Uterus (tissue), 4 donors: Measurements from ENCODE around the gene WDR5. TPM values are rescaled to one million over a fixed set of nuclear protein-coding genes. Genes with fewer than 3 reads are reported as not detected.

Experiments used
- DNase-seq, 2 donors: peaks; one replicate each; pipeline ENCODE4 v3.0.0-alpha.2; 2019 to 2020
- H3K27ac ChIP-seq, 2 donors: fragments of 200-600 bp; sonication (generic); 1 replicate in 1 of 2; 2 replicates in 1 of 2; pipeline ENCODE4 v1.5.1; 2016 to 2018
- H3K27me3 ChIP-seq, 2 donors: fragments of 200-600 bp; sonication (generic); one replicate each; pipeline ENCODE4 v1.5.1; 2018 to 2019; ENCODE audit warnings: control low read depth in 1 of 2
- H3K36me3 ChIP-seq, 2 donors: fragments of 200-600 bp; sonication (generic); one replicate each; pipeline ENCODE4 v1.5.1; 2019; ENCODE audit warnings: control low read depth in 1 of 2
- H3K4me1 ChIP-seq, 2 donors: fragments of 200-600 bp; sonication (generic); one replicate each; pipeline ENCODE4 v1.5.1; 2018 to 2019; ENCODE audit warnings: control low read depth in 1 of 2
- H3K4me3 ChIP-seq, 2 donors: fragments of 200-600 bp; sonication (generic); 1 replicate in 1 of 2; 2 replicates in 1 of 2; pipeline ENCODE4 v1.5.1; 2018 to 2019; ENCODE audit warnings: mild to moderate bottlenecking in 1 of 2
- H3K9me3 ChIP-seq, 2 donors: fragments of 200-600 bp; sonication (generic); one replicate each; pipeline ENCODE4 v1.5.1; 2019; ENCODE audit warnings: control low read depth in 1 of 2
- POLR2A ChIP-seq, 2 donors: fragments of 450-650 bp; IDR thresholded peaks; one replicate each; pipeline ENCODE4 v1.6.1; 2016; ENCODE audit warnings: antibody characterized with exemption in 2 of 2, mild to moderate bottlenecking in 1 of 2, moderate library complexity in 1 of 2
- intact Hi-C: fragments of 100-400 bp; cut with DNase I; formaldehyde crosslinking; loops from one replicate; pipeline ENCODE4 v1.15.1; 2023; ENCODE audit warnings: low total_unique reads
- total RNA-seq, 4 donors: library from RNA; depleted of rRNA in 3 of 4; stranded (reverse); fragments of >200 nt in 3 of 4; gene quantifications; one replicate each; pipeline versions ENCODE4 v1.1.0 to v1.2.4, GENCODE V29; 2014 to 2023
- TF ChIP-seq, protein P1 (sequence below), 4 experiments: fragments of 200-600 bp in 2 of 4; fragments of 450-650 bp in 2 of 4; sonication (generic) in 2 of 4; IDR thresholded peaks; one replicate each; pipeline ENCODE4 v1.5.1; 2016 to 2019; ENCODE audit warnings: antibody characterized with exemption in 4 of 4, mild to moderate bottlenecking in 2 of 4, moderate library complexity in 1 of 4
- donor health status: DM: yes; HTN: yes; CAD: no.

WDR5 gene
- total RNA-seq, 4 donors from 2014 or later, result 2.9 to 30.5 (median 14.2) TPM

DNA sequence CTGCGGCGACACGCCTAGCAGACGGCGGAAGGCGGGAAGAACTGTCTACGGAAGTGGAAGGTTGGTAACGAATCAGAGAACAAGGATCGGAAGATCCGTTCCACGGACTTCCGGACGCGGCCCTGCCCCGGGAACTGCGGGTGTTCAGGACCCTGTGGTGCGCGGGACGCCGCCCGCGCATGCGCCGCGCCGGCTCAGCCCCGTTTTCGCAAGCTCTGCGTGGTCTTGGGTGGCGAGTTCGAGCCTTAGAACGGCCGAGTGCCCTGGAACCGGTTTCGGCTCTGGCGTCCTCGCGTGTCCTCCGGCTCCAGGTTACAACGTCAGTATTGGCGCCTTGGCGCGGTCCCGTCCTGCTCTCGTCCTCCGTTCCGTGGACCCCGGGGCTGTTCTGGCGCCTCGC lies 29.0 kb downstream of the WDR5 start:
- Histone ChIP-seq H3K36me3 (no peaks in the 10 kb centered on the region), H3K4me3 (no peak overlapping the region), H3K4me1 (no peaks in the 10 kb centered on the region), H3K27ac (no peak overlapping the region), H3K27me3 (no peaks in the 10 kb centered on the region), H3K9me3 (no peaks in the 10 kb centered on the region)
- intact Hi-C loops, result loop anchor here (5.0 kb wide), 1 partner anchor 167 kb away; no protein-coding TSS in a partner anchor
- DNase-seq, result no peak
- TF ChIP-seq, protein P1, sequence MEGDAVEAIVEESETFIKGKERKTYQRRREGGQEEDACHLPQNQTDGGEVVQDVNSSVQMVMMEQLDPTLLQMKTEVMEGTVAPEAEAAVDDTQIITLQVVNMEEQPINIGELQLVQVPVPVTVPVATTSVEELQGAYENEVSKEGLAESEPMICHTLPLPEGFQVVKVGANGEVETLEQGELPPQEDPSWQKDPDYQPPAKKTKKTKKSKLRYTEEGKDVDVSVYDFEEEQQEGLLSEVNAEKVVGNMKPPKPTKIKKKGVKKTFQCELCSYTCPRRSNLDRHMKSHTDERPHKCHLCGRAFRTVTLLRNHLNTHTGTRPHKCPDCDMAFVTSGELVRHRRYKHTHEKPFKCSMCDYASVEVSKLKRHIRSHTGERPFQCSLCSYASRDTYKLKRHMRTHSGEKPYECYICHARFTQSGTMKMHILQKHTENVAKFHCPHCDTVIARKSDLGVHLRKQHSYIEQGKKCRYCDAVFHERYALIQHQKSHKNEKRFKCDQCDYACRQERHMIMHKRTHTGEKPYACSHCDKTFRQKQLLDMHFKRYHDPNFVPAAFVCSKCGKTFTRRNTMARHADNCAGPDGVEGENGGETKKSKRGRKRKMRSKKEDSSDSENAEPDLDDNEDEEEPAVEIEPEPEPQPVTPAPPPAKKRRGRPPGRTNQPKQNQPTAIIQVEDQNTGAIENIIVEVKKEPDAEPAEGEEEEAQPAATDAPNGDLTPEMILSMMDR (IDR thresholded peaks at IDR 0.05), result no peak
- TF ChIP-seq POLR2A (IDR thresholded peaks at IDR 0.05), result no peak

DNA sequence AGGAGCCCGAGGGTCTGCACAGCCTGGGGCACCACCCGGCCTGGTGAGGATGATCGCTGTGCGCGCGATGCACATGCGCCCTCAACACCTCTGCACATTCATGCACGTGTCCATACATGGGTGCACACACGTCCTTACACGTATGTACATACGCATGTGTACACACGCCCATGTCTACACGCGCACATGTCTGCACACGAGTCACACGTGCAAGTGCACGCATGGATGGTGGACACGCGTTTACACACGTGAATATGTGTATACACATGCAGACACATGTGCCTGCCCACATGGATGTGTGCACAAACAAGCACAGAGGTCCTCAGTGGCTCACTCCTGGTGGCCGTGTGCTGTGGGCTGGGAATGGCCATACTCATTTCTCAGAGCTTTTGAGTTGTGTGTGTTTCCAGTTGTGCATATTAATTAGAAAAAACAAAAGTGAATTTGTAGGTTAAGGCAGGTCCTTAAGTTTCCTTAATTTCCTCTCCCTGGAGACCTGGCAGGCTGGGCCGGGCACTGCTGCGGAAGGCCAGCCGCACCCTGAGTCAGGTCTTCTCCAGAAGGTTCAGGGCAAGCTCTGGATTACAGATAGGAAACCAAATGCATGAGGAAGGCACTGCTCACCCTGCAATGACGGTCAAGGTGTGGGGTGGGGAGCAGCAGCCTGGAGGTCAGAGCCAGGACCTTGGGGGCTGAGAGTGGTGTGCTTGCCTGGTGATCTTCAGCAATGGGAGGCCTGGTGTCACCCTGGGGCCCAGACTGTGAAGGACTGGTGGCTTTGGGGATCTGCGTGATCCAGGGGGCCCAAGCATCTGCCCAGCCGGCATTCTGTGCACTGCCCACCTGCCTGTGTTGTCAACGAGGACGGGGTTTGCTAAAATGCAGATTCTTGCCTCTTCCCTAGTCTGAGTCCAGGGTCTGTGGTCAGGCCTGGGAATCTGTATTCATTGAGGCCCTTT lies 29.8 kb downstream of the WDR5 start:
- peak in 1 of 2 donors; percentile 46 for DNase-seq
- H3K4me3 ChIP-seq, result no peak overlapping the region
- intact Hi-C loops, result loop anchor here (5.0 kb wide), 1 partner anchor 167 kb away; no protein-coding TSS in a partner anchor
- H3K27me3 ChIP-seq, result no peaks in the 10 kb centered on the region
- TF ChIP-seq, protein P1 (IDR thresholded peaks at IDR 0.05), result no peak
- no peak for TF ChIP-seq POLR2A (IDR thresholded peaks at IDR 0.05)
- no peak overlapping the region for H3K27ac ChIP-seq
- no peaks in the 10 kb centered on the region for H3K9me3 ChIP-seq
- H3K4me1 ChIP-seq, result no peaks in the 10 kb centered on the region
- H3K36me3 ChIP-seq, result no peaks in the 10 kb centered on the region

DNA sequence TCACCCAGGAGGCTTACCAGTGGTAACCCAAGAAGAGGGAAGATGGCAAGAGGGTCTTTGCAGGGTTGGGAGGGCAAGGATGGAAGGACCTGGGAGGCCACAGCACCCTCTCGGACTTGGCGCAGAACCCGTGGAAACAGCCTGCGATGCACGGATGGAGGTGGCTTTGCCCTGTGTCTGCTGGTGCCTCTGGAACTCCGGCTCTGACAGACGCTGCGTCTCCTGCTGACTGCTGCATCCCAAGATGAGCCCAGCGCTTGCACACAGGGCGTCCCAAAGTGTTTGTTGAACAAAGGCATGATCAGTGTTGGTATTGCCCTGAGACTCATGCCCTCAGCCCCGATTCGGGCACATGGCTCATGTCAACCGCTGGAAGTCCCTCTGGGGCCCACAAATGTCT lies 30.5 kb downstream of the WDR5 start:
- no peak for DNase-seq
- Histone ChIP-seq H3K9me3 (no peaks in the 10 kb centered on the region), H3K4me3 (no peak overlapping the region), H3K36me3 (no peaks in the 10 kb centered on the region), H3K4me1 (no peaks in the 10 kb centered on the region), H3K27ac (no peak overlapping the region), H3K27me3 (no peaks in the 10 kb centered on the region)
- TF ChIP-seq, protein P1 (IDR thresholded peaks at IDR 0.05), result no peak
- no peak for TF ChIP-seq POLR2A (IDR thresholded peaks at IDR 0.05)
- intact Hi-C loops, result loop anchor here (5.0 kb wide), 1 partner anchor 166 kb away; no protein-coding TSS in a partner anchor

DNA sequence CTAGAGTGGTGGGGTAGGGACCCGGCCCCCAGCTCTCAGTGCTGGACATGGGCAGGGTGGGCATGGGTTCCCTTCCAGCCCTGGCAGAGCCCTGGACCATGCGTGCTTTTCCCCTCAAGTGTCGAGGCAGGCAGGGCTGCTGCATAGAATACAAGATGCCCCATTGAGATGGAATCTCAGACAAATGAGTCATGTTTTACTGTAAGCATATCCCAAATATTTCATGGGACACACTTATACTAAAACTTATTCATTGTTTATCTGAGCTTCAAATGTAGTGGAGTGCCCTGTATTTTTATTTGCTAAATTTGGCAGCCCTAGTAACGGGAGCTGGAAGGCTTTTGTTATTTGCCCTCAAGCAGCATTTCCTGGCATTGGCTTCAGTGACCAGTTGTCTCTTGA lies 31.6 kb downstream of the WDR5 start:
- Histone ChIP-seq H3K27me3 (no peaks in the 10 kb centered on the region), H3K4me1 (no peaks in the 10 kb centered on the region), H3K9me3 (no peaks in the 10 kb centered on the region), H3K4me3 (no peak overlapping the region), H3K36me3 (no peaks in the 10 kb centered on the region), H3K27ac (no peak overlapping the region)
- TF ChIP-seq POLR2A (IDR thresholded peaks at IDR 0.05), result no peak
- TF ChIP-seq, protein P1 (IDR thresholded peaks at IDR 0.05), result no peak
- intact Hi-C loops, result loop anchor here (5.0 kb wide), 1 partner anchor 165 kb away; no protein-coding TSS in a partner anchor
- DNase-seq, result no peak
